ENCODE data around the gene KIF25.

DNA sequence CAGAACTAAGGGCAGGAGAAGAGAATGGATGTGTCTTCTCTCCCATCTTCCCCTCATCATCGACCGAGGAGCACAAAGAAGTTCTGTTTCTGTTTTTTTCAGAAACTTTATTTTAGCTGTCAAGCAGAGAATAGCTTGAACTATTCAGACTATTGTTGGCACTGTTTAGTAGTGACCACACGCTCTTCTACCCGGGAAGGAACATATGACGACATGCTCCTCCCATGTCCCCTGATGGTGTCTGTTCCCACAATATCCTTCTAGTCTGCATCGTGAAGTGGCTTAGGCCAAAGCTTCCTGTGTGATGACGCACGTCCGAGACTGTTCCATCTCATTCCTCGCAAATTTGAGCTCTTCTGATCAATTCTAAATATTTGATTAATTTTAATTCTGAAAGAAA is 27.2 kb upstream of the KIF25 start:
- no peak for TF ChIP-seq POLR2A (IDR thresholded peaks at IDR 0.05)
- TF ChIP-seq, protein P1, sequence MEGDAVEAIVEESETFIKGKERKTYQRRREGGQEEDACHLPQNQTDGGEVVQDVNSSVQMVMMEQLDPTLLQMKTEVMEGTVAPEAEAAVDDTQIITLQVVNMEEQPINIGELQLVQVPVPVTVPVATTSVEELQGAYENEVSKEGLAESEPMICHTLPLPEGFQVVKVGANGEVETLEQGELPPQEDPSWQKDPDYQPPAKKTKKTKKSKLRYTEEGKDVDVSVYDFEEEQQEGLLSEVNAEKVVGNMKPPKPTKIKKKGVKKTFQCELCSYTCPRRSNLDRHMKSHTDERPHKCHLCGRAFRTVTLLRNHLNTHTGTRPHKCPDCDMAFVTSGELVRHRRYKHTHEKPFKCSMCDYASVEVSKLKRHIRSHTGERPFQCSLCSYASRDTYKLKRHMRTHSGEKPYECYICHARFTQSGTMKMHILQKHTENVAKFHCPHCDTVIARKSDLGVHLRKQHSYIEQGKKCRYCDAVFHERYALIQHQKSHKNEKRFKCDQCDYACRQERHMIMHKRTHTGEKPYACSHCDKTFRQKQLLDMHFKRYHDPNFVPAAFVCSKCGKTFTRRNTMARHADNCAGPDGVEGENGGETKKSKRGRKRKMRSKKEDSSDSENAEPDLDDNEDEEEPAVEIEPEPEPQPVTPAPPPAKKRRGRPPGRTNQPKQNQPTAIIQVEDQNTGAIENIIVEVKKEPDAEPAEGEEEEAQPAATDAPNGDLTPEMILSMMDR (IDR thresholded peaks at IDR 0.05) = no peak

Data from heart left ventricle (tissue), 13 donors.